Measurements from ENCODE around the gene PIEZO1.
A peak's percentile ranks its signal among the peaks of the same experiment; 100 is the strongest.

PIEZO1 gene

GRCh38 chr16:88691924-88692560 is 93.0 kb downstream of the PIEZO1 start:
- DNase-seq (ENCODE audit: low read depth in 2 of 2): no peak

GRCh38 chr16:88691129-88691813 is 93.7 kb downstream of the PIEZO1 start:
- no peak for DNase-seq (ENCODE audit: low read depth in 2 of 2)

GRCh38 chr16:88690341-88691128 is 94.5 kb downstream of the PIEZO1 start:
- DNase-seq (ENCODE audit: low read depth in 2 of 2): no peak

GRCh38 chr16:88688013-88688778 is 96.8 kb downstream of the PIEZO1 start:
- DNase-seq (ENCODE audit: low read depth in 2 of 2): no peak

- no peak for DNase-seq (ENCODE audit: low read depth in 2 of 2)
Observed at GRCh38 chr16:88687676-88688012, 97.4 kb downstream of the PIEZO1 start.

- DNase-seq (ENCODE audit: low read depth in 2 of 2): no peak
Observed at GRCh38 chr16:88687254-88687576, 97.8 kb downstream of the PIEZO1 start.

GRCh38 chr16:88686439-88687253 is 98.4 kb downstream of the PIEZO1 start, which contains the start of gene SNAI3:
SNAI3 (minus strand) TSS chr16:88686507; CDS start chr16:88686406, 101 bp downstream.
- peak; percentile 70 to 72 for DNase-seq (ENCODE audit: low read depth in 2 of 2)

GRCh38 chr16:88686062-88686438 is 99.0 kb downstream of the PIEZO1 start:
- DNase-seq (ENCODE audit: low read depth in 2 of 2): no peak

- no peak for DNase-seq (ENCODE audit: low read depth in 2 of 2)
Observed at GRCh38 chr16:88685156-88686061, 99.6 kb downstream of the PIEZO1 start.

GRCh38 chr16:88684569-88685155 is 100.4 kb downstream of the PIEZO1 start:
- no peak for DNase-seq (ENCODE audit: low read depth in 2 of 2)

- DNase-seq (ENCODE audit: low read depth in 2 of 2): no peak
Observed at GRCh38 chr16:88681709-88682451, 103.1 kb downstream of the PIEZO1 start.

- DNase-seq (ENCODE audit: low read depth in 2 of 2): no peak
Observed at GRCh38 chr16:88681084-88681680, 103.8 kb downstream of the PIEZO1 start.

GRCh38 chr16:88680554-88681083 is 104.4 kb downstream of the PIEZO1 start:
- DNase-seq (ENCODE audit: low read depth in 2 of 2): no peak

- no peak for DNase-seq (ENCODE audit: low read depth in 2 of 2)
Observed at GRCh38 chr16:88678224-88678979, 106.6 kb downstream of the PIEZO1 start.

- no peak for DNase-seq (ENCODE audit: low read depth in 2 of 2)
Observed at GRCh38 chr16:88677721-88678120, 107.3 kb downstream of the PIEZO1 start.

GRCh38 chr16:88676502-88677242 is 108.3 kb downstream of the PIEZO1 start:
- no peak for DNase-seq (ENCODE audit: low read depth in 2 of 2)

Data from activated CD8-positive, alpha-beta memory T cell treated with anti-CD3 and anti-CD28 coated beads for 4 hours (primary cell).